GM18498 (cell line): Measurements from ENCODE around the gene DLG2.
A peak's percentile ranks its signal among the peaks of the same experiment; 100 is the strongest.
"Not testable (repeated sequence)": the region's sequence is repeated elsewhere in the genome, so short reads cannot be mapped to it uniquely, and the experiment has no call there.

Experiments
- ATAC-seq: cut with Tn5 transposase; IDR thresholded peaks from one replicate; pipeline ENCODE4 v1.9.1; 2021; ENCODE audit warnings: mild to moderate bottlenecking, moderate library complexity; ENCODE audit not compliant: unreplicated experiment

DLG2 gene

DNA sequence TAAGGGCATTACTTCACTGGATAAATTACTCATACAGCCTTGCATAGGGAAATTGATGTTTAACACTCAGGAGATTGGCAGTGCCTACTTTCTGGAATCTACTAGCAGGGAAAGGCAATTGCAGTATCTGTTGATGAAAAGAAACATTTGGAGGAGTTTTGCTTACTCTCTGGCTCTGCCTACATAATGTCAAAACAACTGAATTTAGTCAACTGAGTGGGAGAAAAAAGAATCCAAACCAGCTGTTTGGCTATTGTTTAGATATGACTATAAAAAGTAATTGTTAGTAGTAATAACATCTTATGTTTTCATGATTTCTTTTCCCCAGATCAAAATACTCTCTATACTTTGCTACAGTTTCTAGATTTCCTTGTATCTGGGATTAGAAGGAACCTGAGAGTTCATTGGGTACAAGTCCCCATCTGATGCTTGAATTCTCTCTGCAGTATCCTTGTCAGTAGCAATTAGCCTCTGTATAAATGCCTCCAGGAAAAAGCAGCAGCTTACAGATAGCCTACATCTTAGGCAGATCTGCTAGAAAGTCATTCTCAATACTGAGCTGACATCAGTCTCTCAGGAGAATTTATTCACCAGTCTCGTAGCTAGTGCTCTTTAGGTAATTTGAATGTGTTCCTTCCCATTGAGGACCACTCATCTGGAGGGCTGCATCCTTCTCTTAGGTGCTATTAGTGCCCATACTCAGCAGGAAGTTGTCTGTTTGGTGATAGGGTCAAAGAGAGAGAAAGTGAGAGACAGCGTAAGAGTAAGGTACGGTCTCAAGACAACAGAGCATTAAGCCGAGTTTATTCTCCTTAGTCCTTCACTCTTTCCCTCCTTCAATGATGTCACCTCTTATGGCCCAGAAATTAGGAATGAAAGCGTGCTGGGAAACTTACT lies 2155.1 kb downstream of the DLG2 start:
- no peak for ATAC-seq

DNA sequence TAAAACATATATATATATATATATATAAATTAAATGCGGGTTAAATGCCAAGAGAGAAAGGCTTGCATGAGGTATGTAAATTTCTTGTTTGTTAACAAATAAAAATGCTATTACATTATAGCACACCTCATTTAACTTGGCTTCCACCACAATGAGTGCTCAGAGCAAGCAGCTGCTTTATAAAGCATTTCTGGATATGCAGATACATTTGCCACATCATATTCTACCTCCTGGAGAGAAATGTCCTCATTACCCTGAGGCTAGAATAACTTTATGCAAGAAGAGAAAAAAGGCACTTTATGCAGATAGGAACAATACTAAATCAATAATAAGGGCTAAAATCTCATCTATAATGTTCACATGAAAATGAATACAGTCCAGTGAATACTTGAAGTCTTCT lies 2159.3 kb downstream of the DLG2 start:
- ATAC-seq, result no peak

DNA sequence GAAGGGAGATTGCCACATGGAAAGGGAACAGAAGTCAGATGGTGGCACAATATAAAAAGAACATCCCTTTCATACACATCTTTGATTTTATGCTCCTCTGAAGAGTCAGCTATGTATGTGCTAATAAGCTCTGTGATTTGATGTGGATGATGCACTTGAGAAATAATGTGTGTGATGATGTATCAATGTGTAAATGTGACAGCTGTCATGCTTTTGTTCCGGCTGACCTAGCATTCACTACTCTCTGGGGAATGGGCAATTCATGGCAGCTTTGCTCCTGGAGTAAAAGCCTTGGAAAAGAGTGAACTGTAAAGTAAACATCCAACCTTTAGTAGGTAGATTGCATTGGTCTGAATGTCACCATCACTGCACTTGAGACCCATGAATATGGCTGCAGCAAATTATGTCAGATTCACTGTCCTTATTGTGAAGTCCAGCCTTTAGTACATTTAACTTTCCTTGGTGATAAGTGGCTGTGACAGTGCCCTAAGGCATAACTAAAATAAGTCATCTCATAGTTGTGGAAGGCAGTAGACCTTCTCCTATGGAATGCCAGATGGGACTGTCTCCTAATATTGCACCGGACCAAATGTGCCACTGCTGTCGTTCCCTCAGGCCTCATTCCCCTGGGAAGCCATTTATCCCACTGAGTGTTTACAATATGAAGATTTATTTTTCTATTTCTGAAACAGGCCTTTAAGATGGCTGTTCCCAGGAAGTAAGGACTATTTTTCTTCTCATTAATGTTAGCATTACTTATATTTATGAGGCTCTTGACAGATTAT lies 2162.8 kb downstream of the DLG2 start:
- no peak for ATAC-seq

DNA sequence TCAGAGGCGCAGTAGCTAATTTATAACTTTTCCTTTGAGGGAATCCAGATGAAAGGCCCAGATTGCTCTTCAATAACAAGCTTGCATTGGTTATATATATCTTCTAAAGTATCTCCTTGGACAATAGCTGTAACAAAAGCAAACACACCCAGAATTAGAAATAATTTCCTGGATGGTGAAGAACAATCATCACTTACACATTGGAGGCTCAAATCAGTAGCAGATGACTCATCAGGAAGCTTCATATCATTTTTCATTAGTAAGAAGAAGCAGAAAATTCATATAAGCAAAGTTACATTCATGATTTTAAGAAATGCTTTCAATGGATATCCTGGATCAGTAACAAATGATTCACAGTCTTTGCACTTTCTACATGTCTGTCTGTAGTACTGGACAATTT lies 2167.3 kb downstream of the DLG2 start:
- ATAC-seq, result no peak

DNA sequence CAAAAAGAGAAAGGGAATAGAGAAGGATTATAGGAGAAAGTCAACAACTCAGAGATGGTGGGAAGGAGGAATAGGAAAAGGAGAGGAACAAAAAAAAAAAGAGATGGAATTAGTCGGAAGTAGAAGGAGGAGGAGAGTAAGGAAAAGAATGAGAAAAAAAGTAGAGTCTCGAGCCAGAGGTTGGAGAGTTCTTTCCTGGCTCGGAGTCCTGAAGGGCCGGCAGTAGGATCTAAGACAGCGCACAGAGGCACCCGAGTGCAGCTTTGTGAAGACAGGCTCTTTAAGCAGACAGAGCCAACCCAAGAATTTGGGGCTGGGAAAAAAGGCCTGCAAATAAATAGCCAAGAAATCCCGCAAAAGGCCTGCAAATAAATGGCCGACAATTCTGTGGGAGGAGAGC lies 2170.6 kb downstream of the DLG2 start:
- no peak for ATAC-seq

DNA sequence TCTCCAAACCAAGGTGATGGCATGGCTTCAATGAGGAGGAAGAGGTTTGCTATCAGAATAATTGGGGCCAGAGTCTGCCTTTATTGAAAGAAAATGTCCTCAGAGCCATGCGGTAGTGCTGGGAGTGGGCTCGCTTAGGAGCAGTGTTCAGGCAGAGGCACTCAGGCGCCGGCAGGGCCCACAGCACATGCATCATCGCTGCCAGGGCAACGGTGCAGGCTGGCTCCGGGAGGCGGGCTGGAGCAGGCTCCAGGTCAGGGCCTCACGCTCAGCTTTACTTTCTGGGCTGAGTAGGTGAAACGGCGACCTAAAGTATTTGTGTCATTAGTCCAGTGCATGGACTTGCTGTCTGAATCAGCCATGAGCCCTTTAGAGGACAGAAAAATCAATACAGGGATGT lies 2171.1 kb downstream of the DLG2 start:
- no peak for ATAC-seq

DNA sequence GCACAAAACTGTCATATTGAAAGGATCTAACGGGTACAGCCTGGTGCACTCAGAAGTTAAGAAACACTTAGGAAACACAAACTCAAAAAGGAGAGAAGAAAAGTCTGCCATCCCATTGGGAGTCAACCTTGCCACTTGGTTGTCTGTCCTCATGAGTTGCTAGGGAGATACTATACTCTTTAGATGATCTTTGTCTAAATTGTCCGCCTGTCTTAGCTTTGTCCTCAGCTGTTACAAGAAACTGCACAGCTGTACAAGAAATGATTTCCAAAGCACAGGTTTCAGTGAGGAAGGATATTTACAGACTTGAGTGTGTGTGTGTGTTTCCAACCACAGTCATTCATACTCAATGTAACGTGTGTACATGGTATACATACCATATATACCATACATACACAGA lies 2171.8 kb downstream of the DLG2 start:
- ATAC-seq, result no peak

DNA sequence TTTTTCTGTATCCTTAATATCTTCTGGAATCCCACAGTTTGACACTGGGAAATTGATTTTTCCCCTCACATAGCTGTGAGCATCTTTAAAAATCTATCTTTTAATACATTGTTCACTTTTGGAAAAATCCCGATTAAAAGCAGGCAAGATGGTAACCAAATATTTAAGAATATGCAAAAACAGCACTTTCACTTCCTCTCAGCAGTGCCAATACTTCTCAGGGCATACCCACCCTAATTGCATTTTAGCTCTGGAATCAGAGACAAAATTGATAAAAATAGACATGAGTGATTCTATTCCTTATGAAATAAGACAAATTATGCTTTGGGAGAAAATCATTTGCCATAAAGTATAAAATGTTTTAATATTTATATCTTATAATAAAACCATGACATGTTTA lies 2172.5 kb downstream of the DLG2 start:
- no peak for ATAC-seq

DNA sequence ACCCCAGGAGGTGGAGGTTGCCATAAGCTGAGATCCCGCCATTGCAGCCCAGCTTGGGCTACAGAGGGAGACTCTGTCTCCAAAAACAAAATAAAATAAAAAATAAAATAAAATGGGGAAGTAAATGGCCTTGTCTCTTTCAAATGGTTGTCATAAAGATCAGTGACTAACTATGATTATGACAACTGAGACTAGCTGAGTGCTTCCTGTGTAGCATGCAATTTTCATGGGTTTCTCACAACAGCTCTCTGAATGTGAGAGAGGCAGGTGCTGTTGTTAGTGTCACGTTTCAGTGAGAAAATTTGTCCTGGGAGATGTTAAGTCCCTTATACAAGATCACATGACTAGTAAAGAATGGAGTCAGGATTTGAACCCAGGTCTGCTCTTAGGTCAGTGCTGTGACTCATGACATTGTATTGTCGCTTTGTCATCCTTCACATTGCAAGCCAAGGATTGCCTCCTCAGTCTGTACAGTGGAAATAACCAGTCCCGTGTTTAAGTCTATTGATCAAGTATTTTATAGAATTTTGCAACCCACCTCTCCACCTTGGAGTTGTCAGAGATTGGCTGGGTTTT lies 2177.7 kb downstream of the DLG2 start:
- ATAC-seq, result peak; percentile 64

DNA sequence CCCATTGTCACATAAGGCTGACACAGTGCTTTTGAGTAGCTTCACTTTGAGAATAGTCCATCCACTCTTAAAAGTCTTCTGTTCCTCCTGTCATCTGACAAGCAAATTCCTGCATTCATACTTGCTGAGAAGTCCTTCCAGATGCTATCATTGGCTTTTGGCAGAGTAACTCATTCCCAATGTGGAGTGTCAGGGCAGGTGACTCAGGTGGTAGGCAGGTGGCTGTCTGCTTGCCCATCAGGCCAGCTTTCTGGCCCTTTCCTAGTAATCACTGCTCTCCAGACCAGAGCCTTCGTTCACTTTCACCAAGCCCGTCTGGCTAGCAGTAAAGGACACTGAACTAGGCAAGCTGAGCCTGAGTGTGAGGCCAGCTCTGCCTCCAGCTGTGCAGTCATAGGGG lies 2178.5 kb downstream of the DLG2 start:
- no peak for ATAC-seq

DNA sequence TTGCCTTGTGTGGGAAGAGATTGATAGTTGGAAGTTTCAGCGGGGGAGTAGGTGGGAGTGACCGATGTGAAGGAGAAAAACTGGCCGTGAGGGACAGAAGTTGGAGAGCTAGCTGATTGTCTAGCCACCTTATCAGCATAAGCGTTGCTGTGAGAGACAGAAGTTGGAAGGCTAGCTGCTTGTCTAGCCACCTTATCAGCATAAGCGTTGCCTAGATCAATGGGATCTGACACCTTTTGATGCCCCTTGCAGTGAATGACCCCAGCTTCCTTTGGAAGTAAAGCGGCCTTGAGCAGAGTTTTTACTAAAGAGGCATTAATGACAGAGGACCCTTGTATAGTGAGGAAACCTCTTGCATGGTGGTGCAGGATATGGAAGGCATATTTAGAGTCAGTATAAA lies 2183.3 kb downstream of the DLG2 start:
- not testable (repeated sequence) for ATAC-seq

DNA sequence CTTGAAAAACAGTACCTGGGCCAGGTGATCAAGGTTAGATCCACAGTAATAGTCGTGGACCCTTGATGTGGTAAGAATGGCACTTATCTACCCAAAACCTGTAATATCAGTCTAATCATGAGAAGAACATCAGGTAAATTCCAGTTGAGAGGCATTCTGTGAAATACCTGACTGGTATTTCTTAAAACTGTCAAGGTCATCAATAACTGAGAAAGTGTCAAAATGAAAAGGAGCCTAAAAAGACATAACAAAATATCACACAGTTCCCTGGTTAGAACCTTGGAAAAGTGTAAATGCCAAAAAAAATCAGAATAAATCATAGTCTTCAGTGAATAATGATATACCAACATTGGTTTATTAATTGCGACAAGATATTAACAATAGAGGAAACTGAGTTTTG lies 2185.5 kb downstream of the DLG2 start:
- no peak for ATAC-seq

DNA sequence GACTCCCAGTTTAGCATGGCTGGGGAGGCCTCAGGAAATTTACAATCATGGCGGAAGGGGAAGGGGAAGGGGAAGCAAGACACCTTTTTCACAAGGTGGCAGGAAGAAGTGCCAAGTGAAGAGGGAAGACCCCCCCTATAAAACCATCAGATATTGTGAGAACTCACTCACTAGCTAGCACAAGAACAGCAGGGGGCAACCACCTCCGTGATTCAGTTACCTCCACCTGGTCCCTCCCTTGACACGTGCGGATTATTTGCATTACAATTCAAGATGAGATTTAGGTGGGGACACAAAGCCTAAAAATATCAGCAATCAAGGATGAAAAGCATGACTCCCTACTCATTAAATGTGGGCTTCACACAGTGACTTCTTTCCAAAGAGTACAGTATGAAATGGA lies 2186.0 kb downstream of the DLG2 start:
- no peak for ATAC-seq

DNA sequence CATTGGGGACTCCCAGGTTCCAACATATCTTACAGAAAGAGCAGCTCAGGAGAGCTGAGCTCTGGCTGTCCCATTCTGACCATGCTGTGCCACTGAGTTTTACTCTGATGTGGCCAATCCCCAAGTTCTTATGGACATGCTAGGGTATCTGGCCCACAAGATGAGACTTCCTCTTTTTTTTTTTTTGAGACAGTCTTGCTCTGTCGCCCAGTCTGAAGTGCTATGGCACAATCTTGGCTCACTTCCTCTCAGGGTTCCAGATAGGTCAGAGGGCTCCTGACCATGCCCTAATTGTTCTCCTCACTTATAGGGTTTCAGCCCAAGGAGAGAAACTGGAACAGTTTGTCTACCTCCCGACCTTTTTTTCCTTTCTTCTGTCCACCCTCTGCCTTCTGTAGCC lies 2188.7 kb downstream of the DLG2 start:
- no peak for ATAC-seq

DNA sequence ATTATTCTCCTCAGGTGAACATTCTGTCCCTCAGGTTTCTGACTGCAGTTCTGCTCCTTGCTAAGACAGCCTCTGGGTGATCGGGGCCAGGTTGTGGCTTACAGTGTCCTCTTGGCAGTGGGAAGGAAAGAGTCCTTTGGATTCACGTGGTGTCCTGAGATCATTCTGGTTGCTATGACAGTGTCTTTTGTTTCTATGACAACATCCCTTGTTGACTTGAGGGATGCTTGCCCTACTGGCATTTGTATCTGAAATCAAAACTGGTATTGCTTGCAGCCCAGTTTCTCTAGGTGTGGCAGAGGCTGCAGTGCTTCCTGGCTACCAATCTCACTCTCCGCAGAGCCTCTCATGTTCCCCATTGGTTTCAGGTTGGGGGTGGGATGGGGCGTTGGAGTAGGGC lies 2189.2 kb downstream of the DLG2 start:
- no peak for ATAC-seq

DNA sequence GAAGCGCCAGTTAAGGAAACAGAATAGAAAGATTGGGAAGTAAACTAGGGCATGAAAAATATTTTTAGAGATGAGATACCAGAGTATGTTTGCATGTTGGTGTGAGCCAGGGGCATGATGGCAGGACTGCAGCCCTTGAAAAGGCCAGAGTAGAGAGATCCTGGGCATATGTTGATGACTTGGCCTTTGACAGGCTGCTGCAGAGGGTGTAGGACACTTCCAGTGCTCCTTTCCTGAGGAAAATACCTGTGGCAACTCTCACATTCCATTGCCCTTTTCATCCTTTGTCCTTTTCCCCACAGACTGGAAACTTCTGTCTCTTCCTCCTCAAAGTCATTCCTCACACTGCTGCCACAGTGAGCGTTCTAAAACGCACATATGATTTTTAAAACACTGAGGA lies 2190.3 kb downstream of the DLG2 start:
- no peak for ATAC-seq

DNA sequence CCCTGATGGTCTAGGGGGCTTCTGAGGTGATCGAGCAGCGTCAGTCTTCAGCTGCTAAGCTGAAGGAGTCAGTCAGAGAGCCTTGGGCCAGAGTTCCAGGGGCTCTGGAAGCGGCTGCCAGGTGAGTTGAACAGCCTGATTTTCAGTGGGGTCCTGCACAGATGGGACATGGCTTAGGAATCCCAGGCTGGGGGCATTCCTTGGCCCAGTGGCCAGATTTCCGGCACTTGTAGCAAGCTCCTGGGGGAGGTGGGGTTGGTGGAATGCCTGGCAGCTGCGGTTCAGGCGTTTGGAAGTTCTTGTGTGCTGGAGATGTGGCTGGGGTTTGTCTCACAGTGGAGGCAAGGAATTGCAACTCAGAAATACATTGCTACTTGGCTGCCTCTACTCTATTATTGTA lies 2192.3 kb downstream of the DLG2 start:
- not testable (repeated sequence) for ATAC-seq

DNA sequence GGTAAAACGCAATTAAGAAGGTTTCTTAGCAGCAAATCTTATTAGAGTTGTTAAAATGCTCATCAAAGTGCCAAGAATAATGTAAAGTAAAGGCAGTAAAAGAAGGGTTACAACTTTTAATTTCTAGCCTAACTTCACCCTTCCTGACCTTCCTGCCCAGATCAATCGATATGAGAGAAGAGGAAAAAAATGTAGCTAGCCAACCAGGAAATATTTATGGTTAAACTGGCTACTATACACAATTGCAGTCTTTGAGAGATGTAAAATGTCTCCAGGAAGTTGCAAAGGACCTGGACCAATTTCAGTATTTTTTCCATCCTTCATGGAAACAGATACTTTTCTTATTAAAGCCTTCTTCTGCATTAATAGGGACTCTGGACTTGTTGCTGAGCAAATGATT lies 2199.2 kb downstream of the DLG2 start:
- ATAC-seq, result no peak

DNA sequence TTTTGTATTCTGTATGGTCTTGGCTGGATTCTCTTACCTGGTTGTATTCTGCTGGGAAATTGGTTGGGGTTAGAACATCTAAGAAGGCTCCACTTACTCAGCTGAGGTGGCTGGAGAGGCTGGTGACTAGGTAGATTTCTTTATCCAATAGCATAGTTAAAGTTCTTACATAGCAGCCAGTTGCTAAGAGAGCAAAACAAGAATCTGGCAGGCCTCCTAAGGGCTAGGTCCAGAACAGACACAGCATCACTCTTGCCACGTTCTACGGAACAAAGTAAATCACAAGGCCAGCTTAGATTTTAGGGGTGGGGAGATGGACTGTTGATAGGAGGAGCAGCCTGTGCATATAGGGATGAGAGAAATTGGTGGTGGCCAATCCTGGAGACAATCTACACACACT lies 2199.6 kb downstream of the DLG2 start:
- ATAC-seq, result no peak

DNA sequence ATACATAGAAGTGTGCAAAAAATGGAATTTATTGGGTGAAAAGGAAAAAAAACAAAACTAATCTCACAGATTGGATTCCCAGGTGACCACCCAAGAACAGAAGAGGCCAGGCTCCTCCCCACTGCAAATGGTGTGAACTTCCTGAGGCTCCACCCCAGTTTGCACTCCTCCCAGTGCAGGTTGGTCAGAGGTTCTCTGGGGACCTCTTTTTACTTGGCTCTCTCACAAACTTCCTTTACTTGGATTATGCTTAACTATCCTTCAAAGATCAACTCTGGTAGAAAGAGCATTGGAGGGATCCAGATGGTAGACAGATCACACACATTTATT lies 2202.0 kb downstream of the DLG2 start:
- no peak for ATAC-seq

DNA sequence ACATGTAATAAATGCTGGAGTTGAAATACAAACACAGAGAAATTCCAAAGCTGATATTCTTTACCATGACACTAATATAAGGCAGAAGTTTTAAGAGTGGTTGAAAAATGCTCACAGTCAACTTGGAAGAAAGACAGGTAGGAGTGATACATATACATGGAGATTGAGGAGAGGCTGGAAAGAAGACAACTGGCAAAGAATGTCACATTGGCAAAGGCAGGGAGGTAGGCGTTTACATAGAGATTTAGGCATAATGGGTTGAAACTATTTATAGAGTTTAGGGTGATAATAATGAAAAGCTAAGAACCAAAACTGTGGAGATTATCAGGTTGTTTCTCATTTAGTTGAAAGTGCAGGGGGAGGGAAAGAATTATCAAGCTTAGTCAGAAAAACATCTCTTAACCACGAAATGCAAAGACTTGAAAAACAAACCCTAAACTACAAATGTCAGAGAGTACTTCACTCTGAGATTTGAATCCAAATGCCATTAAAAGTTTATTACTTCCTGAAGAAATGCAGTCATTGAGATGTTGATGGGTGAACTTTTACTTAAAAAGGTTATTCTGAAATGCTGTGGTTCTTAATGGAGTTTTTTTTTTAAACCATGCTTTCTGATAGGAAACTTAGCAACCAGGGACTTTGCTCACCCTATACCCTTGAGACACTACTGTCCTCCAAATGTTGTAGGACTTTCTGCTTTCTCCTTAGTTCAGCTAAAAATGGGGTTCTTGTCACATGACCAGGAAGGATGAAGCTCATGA lies 2202.6 kb downstream of the DLG2 start:
- no peak for ATAC-seq
